IgD-negative memory B cell (primary cell): ENCODE data around the gene WASF1. TPM values are rescaled to one million over a fixed set of nuclear protein-coding genes. Genes with fewer than 3 reads are reported as not detected.

ENCODE experiments used
- H3K27ac Mint-ChIP-seq, 3 donors: one replicate each; pipeline ENCODE4 v1.8.0; 2020 to 2022; ENCODE audit warnings: mild to moderate bottlenecking in 3 of 3, mixed read lengths in 3 of 3, moderate library complexity in 1 of 3
- H3K27me3 Mint-ChIP-seq: one replicate; pipeline ENCODE4 v1.8.0; 2021; ENCODE audit warnings: mixed read lengths
- H3K36me3 Mint-ChIP-seq: one replicate; pipeline ENCODE4 v1.8.0; 2020; ENCODE audit warnings: mild to moderate bottlenecking, mixed read lengths
- H3K4me1 Mint-ChIP-seq, 3 donors: one replicate each; pipeline ENCODE4 v1.8.0; 2020 to 2022; ENCODE audit warnings: mixed read lengths in 3 of 3, mild to moderate bottlenecking in 1 of 3
- H3K4me3 Mint-ChIP-seq, 4 donors: one replicate each; pipeline ENCODE4 v1.8.0; 2020 to 2022; ENCODE audit warnings: mild to moderate bottlenecking in 4 of 4, mixed read lengths in 4 of 4, moderate library complexity in 3 of 4
- H3K9me3 Mint-ChIP-seq, 3 donors: one replicate each; pipeline ENCODE4 v1.8.0; 2020 to 2021; ENCODE audit warnings: mixed read lengths in 3 of 3, mild to moderate bottlenecking in 1 of 3
- polyA plus RNA-seq: library from polyadenylated mRNA; unstranded; fragments of 300-500 nt; fragmentation: Illumina TruSeq; gene quantifications from one replicate; pipeline ENCODE4 v1.2.3, GENCODE V29; 2021

Gene WASF1
- polyA plus RNA-seq, 1 donor from 2014 or later = 2.5 TPM

DNA sequence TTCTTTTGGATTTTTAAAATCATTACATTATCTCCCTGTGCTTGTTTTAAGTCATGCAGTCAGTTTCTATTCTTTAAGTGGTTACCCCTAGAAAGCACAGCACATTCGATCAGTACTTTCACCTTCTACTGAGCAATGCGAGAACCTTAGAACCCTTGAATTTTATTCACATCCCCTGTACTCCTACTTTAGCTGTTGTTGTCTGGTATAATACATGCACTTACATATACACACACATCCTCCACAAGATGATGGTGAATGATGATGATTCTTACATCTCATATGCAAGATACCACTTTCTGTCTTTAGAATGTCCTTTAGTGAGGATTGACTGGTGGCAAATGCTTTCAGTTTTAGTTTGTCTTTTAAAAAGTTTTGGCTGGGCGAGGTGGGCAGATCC is 6.4 kb upstream of the WASF1 start:
- Mint-ChIP-seq H3K4me3 (peak overlapping the region; percentile 31 to 75 (median 51)), H3K9me3 (no peaks in the 10 kb centered on the region), H3K36me3 (peaks cover 3% of the 10 kb centered on the region), H3K27ac (peak overlapping the region in 2 of 3 donors; percentile 2 to 61), H3K4me1 (peaks cover 18 to 35% (median 25%) of the 10 kb centered on the region in 3 donors), H3K27me3 (no peaks in the 10 kb centered on the region)

DNA sequence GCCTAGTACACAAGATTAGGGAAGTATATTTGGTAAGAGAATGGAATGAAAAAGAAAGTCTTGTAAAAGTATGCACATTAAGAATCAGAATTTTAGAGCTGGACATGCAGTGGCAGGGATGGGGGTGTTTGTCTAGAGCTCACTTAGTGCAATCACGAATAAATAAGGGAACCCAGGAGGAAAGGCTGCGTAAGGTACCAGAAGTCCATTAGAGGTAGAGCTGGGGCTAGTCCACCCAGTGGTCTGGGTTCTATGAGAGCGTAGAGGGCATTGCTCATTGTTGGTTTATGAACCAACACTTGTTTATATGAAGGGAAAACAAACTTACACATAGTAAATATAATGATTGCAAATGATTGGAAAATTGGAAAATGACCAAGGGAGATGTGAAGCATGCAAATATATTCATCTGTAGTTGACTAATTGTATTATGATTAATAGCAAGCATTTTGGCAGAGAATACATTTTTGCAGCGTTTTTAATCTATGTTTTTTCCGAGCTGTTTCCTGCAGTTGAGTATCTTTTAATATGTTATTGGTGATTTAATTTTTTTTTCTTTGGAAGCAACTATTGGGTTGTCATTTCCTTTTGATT is 3.9 kb upstream of the WASF1 start:
- peaks cover 18 to 30% (median 26%) of the 10 kb centered on the region in 3 donors for H3K4me1 Mint-ChIP-seq
- no peaks in the 10 kb centered on the region for H3K27me3 Mint-ChIP-seq
- no peaks in the 10 kb centered on the region for H3K9me3 Mint-ChIP-seq
- H3K36me3 Mint-ChIP-seq = peaks cover 1% of the 10 kb centered on the region
- H3K27ac Mint-ChIP-seq = no peak overlapping the region
- H3K4me3 Mint-ChIP-seq = no peak overlapping the region

GRCh38 chr6:110181131-110182030 is 1.9 kb upstream of the WASF1 start:
- Mint-ChIP-seq H3K27ac (no peak overlapping the region), H3K4me3 (no peak overlapping the region), H3K9me3 (no peaks in the 10 kb centered on the region), H3K4me1 (peaks cover 14 to 19% (median 16%) of the 10 kb centered on the region in 3 donors), H3K27me3 (no peaks in the 10 kb centered on the region), H3K36me3 (peaks cover 1% of the 10 kb centered on the region)

GRCh38 chr6:110180228-110181008 is 948 bp upstream of the WASF1 start, which contains the start of gene CDC40:
TSS of gene CDC40 (plus strand) at chr6:110180427. CDS start at chr6:110180445, 18 bp downstream.
- peaks cover 1% of the 10 kb centered on the region for H3K36me3 Mint-ChIP-seq
- peak within 1 kb of the TSS in 1 of 3 donors; percentile 41 for H3K27ac Mint-ChIP-seq
- peaks cover 2% of the 10 kb centered on the region for H3K27me3 Mint-ChIP-seq
- no peak within 1 kb of the TSS for H3K4me3 Mint-ChIP-seq
- H3K9me3 Mint-ChIP-seq = no peaks in the 10 kb centered on the region
- H3K4me1 Mint-ChIP-seq = peaks cover 5 to 11% (median 8%) of the 10 kb centered on the region in 3 donors

DNA sequence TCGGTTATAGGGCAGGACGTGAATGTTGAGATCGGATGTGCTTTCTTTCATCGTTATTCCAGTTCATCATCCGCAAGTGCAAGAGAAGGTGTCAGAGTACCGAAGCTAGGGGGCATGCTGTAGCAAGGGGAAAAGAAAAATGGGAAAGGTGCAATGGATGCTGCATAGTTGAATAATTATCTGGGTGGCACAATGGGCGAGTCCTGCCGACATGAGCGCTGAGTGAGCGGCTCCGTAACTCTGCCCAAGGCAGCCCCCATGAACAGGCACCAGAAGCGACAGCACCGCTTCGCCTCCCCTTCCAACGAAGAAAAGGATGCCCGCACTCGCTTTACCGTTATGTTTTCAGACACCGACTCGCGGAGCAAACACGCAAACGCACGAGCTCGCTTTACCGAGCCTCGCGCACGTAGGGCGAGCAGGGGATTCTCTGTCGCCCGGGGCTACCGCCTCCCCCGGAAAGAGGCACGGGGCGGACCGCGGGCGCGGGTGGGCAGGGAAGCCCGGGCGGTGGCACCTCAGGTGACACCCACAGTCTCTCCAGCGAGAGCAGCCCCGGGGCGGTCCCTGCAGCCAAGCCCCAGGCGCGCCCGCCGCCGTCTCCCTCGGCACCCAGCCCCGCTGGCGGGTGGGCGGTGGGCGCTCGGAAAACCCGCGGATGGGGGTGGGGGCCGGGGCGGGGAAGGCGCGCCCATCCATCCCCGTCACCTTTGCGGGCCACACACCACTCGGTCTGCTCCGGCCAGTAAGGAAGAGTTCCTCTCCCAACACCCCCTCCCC is 654 bp downstream of the WASF1 start:
- H3K27ac Mint-ChIP-seq = peak overlapping the region in 2 of 3 donors; percentile 89 to 94
- no peaks in the 10 kb centered on the region for H3K9me3 Mint-ChIP-seq
- H3K4me3 Mint-ChIP-seq = peak overlapping the region in 2 of 4 donors; percentile 93 to 97
- H3K27me3 Mint-ChIP-seq = peaks cover 2% of the 10 kb centered on the region
- H3K4me1 Mint-ChIP-seq = peaks cover 0 to 6% (median 4%) of the 10 kb centered on the region in 3 donors
- no peaks in the 10 kb centered on the region for H3K36me3 Mint-ChIP-seq

GRCh38 chr6:110173506-110174132 is 5.9 kb downstream of the WASF1 start:
- Mint-ChIP-seq H3K27ac (no peak overlapping the region), H3K36me3 (no peaks in the 10 kb centered on the region), H3K4me1 (peaks cover 0 to 4% (median 4%) of the 10 kb centered on the region in 3 donors), H3K27me3 (peaks cover 2% of the 10 kb centered on the region), H3K9me3 (no peaks in the 10 kb centered on the region), H3K4me3 (no peak overlapping the region)

DNA sequence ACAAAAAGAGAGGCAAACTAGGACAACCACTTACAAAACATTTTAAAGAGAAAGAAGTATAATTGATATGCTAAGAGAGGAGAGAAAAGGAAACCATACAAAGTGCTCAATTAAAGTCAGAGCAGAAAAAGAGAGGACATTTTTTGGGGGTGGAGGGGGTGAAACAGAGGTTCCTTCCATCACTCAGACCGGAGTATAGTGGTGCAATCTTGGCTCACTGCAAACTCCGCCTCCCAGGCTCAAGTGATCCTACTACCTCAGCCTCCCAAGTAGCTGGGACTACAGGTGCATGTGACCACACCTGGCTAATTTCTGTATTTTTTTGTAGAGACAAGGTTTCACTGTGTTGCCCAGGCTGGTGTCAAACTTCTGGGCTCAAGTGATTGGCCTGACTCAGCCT is 9.4 kb downstream of the WASF1 start:
- Mint-ChIP-seq H3K9me3 (no peaks in the 10 kb centered on the region), H3K4me3 (no peak overlapping the region), H3K27ac (no peak overlapping the region), H3K36me3 (no peaks in the 10 kb centered on the region), H3K27me3 (no peaks in the 10 kb centered on the region), H3K4me1 (no peaks in the 10 kb centered on the region)

DNA sequence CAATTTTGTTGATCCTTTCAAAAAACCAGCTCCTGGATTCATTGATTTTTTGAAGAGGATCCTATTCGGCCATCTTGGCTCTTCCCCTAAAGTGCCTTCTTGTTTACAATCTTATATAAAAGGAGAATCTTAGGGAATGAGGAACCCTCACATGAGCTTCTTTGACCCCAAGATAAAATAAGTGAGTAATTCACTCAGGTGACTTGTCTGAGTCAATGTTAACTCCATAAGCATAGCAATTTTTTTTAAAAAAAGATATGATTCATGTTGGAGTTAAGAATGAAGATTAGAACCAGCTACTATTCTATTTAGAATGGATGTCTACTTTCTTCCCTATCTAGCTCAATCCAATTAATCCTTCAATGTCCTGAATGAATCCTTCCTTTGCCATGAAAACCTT is 21.0 kb downstream of the WASF1 start:
- Mint-ChIP-seq H3K27me3 (peaks cover 3% of the 10 kb centered on the region), H3K27ac (no peak overlapping the region), H3K4me3 (no peak overlapping the region), H3K36me3 (peaks cover 11% of the 10 kb centered on the region), H3K4me1 (peaks cover 2 to 6% (median 4%) of the 10 kb centered on the region in 3 donors), H3K9me3 (peaks cover 0 to 1% (median 0%) of the 10 kb centered on the region in 3 donors)

DNA sequence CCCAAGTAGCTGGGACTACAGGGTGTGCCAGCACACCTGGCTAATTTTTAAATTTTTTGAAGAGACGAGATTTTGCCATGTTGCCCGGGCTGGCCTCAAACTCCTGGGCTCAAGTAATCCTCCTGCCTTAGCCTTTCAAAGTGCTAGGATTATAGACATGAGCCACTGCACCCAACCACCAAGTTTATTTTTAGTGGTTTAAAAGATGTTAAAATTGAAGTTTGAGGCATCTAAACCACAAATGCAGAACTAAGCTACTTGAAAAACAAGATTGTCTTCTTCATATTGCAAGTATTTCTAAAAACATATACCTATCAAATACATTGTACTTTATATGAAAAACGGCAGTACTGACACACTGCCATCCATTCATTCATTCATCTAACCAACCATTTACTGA is 31.6 kb downstream of the WASF1 start:
- Mint-ChIP-seq H3K27ac (no peak overlapping the region), H3K4me3 (peak overlapping the region in 1 of 4 donors; percentile 27), H3K27me3 (peaks cover 6% of the 10 kb centered on the region), H3K9me3 (peaks cover 0 to 3% (median 0%) of the 10 kb centered on the region in 3 donors), H3K4me1 (peaks cover 7 to 14% (median 12%) of the 10 kb centered on the region in 3 donors), H3K36me3 (no peaks in the 10 kb centered on the region)

DNA sequence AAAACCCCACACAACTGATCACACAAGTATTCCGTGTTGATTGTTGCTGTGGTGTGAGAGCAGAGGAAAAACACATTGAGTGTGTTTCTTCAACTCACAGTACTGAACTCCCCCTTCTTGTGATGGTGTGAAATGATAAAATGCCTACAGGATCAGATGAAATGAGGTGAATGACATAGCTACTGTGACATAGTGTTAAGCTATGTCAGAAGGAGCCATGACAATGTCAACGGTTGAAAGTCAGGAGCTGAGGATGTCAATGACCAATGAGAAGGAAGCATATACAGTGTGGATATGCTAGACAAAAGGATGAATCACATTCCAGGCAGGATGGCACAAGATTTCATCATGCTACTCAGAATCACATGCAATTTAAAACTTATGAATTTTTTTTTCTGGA is 38.8 kb downstream of the WASF1 start:
- peaks cover 5% of the 10 kb centered on the region for H3K27me3 Mint-ChIP-seq
- H3K4me3 Mint-ChIP-seq = no peak overlapping the region
- peaks cover 0 to 1% (median 0%) of the 10 kb centered on the region in 3 donors for H3K4me1 Mint-ChIP-seq
- H3K27ac Mint-ChIP-seq = no peak overlapping the region
- peaks cover 0 to 4% (median 1%) of the 10 kb centered on the region in 3 donors for H3K9me3 Mint-ChIP-seq
- no peaks in the 10 kb centered on the region for H3K36me3 Mint-ChIP-seq

DNA sequence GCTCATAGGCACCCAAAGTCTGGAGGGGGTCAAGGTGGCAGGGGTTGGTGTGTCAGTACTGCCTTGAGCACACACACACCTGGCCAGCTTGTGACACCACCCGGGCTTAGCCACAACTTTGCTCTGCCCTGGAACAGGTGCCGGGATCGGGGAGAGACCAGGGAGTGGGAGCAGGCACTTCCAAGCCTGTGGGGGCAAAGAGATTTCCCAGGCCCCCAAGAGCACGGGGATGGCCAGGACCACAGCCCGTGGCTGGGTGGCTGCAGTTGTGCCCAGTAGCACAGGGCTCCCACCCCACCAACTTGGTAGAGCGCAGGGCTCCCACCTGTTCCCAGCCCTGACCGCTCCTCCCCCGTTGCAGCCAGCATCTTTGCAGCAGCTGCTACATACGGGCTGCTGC is 40.4 kb downstream of the WASF1 start:
- H3K4me1 Mint-ChIP-seq = peaks cover 0 to 1% (median 0%) of the 10 kb centered on the region in 3 donors
- H3K4me3 Mint-ChIP-seq = no peak overlapping the region
- peaks cover 5% of the 10 kb centered on the region for H3K27me3 Mint-ChIP-seq
- H3K36me3 Mint-ChIP-seq = no peaks in the 10 kb centered on the region
- H3K27ac Mint-ChIP-seq = no peak overlapping the region
- peaks cover 0 to 2% (median 1%) of the 10 kb centered on the region in 3 donors for H3K9me3 Mint-ChIP-seq

DNA sequence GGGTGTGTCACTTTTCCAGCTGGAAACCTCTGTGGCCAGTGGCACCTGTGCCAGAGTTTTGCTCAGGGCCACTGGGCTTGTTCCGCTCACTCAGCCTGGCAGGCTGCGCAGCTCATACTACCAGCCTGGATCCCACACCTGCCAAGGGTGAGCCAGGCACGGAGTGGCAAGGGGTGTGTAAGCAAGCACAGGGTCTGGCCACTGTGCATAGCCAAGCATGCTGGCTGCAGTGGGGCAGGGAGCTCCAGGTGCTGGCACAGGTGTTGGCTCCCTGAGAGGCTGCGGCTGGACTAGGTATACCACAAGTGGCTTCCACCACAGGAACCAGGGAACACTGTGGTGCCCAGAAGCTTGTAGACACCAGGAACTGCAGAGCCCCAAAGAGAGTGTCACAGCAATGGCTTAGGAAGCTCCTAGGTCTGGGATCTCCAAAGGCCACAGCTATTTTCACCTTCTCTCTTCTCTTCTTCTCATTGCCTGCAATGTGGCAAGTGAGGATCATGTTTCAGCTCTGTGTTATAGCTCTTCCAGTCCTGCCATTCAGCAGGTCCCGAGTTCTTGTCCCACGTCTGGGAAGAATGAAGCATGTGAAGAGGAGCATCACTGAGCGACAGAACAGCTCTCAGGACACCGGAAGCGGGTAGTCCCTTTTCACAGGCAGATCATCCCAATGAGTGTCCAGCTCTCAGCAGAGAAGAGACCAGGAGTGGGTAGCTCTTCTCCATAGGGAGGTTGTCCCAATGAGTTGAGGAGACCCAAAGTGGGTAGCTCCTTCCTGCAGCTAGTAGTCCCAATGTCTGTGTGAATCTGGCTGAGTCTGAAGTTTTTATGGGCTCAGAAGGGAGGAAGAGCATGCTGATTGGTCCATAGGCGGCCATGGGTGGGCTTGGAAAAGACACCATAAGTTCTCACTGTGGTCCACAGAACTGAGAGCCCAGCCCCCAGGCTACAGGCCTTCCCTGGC is 41.3 kb downstream of the WASF1 start:
- peak overlapping the region in 1 of 4 donors; percentile 6 for H3K4me3 Mint-ChIP-seq
- H3K36me3 Mint-ChIP-seq = no peaks in the 10 kb centered on the region
- H3K4me1 Mint-ChIP-seq = peaks cover 0 to 1% (median 0%) of the 10 kb centered on the region in 3 donors
- peaks cover 5% of the 10 kb centered on the region for H3K27me3 Mint-ChIP-seq
- no peak overlapping the region for H3K27ac Mint-ChIP-seq
- H3K9me3 Mint-ChIP-seq = peaks cover 1 to 2% (median 2%) of the 10 kb centered on the region in 3 donors

GRCh38 chr6:110130362-110130761 is 49.1 kb downstream of the WASF1 start:
- H3K27ac Mint-ChIP-seq = no peak overlapping the region
- no peaks in the 10 kb centered on the region for H3K27me3 Mint-ChIP-seq
- H3K9me3 Mint-ChIP-seq = peaks cover 3 to 12% (median 4%) of the 10 kb centered on the region in 3 donors
- no peaks in the 10 kb centered on the region for H3K36me3 Mint-ChIP-seq
- H3K4me3 Mint-ChIP-seq = no peak overlapping the region
- H3K4me1 Mint-ChIP-seq = no peaks in the 10 kb centered on the region
